HT-29 (cell line): Measurements from ENCODE around the gene ATP2C1. TPM values are rescaled to one million over a fixed set of nuclear protein-coding genes. Genes with fewer than 3 reads are reported as not detected.
"Not testable (repeated sequence)": the region's sequence is repeated elsewhere in the genome, so short reads cannot be mapped to it uniquely, and the experiment has no call there.

ENCODE experiments used
- DNase-seq: peaks from one replicate; pipeline ENCODE4 v3.0.0-alpha.2; 2015; ENCODE audit warnings: low spot score
- total RNA-seq: library from RNA; depleted of rRNA; stranded (reverse); fragments of >200 nt; shearing (Covaris generic); gene quantifications from 2 replicates; pipeline ENCODE4 v1.2.3, GENCODE V29; 2014; rRNA removed

ATP2C1 gene, protein sequence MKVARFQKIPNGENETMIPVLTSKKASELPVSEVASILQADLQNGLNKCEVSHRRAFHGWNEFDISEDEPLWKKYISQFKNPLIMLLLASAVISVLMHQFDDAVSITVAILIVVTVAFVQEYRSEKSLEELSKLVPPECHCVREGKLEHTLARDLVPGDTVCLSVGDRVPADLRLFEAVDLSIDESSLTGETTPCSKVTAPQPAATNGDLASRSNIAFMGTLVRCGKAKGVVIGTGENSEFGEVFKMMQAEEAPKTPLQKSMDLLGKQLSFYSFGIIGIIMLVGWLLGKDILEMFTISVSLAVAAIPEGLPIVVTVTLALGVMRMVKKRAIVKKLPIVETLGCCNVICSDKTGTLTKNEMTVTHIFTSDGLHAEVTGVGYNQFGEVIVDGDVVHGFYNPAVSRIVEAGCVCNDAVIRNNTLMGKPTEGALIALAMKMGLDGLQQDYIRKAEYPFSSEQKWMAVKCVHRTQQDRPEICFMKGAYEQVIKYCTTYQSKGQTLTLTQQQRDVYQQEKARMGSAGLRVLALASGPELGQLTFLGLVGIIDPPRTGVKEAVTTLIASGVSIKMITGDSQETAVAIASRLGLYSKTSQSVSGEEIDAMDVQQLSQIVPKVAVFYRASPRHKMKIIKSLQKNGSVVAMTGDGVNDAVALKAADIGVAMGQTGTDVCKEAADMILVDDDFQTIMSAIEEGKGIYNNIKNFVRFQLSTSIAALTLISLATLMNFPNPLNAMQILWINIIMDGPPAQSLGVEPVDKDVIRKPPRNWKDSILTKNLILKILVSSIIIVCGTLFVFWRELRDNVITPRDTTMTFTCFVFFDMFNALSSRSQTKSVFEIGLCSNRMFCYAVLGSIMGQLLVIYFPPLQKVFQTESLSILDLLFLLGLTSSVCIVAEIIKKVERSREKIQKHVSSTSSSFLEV
- total RNA-seq = 20.9 and 29.3 TPM in 2 replicates

GRCh38 chr3:130893376-130894129 lies at the start of gene ATP2C1:
ATP2C1 (plus strand) TSS chr3:130894084; CDS start chr3:130894770, 686 bp downstream.
- DNase-seq = peak; percentile 98

GRCh38 chr3:130844462-130844861 lies 49.4 kb upstream of the ATP2C1 start:
- DNase-seq = no peak

DNA sequence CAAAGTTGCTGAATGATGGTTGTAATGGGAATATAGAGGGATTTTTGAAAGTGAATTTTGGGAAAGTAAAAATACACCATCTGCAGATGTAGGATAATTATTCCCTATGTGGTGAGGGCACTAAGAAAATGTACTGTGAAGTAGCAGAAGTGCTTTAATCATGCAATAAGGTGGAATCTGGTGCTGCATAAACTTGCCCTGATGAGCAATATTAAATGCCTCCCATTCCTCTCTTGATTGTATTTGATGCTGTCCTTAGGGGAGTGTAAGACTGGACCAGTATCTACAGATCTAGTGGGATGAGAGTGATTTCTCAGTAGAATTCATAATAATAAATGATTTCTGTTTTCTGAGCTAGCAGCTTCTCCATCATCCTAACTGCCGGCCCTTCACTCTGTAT lies 47.7 kb upstream of the ATP2C1 start:
- no peak for DNase-seq

- DNase-seq = no peak
These were observed 44.8 kb upstream of the ATP2C1 start for GRCh38 chr3:130849091-130849552.

DNA sequence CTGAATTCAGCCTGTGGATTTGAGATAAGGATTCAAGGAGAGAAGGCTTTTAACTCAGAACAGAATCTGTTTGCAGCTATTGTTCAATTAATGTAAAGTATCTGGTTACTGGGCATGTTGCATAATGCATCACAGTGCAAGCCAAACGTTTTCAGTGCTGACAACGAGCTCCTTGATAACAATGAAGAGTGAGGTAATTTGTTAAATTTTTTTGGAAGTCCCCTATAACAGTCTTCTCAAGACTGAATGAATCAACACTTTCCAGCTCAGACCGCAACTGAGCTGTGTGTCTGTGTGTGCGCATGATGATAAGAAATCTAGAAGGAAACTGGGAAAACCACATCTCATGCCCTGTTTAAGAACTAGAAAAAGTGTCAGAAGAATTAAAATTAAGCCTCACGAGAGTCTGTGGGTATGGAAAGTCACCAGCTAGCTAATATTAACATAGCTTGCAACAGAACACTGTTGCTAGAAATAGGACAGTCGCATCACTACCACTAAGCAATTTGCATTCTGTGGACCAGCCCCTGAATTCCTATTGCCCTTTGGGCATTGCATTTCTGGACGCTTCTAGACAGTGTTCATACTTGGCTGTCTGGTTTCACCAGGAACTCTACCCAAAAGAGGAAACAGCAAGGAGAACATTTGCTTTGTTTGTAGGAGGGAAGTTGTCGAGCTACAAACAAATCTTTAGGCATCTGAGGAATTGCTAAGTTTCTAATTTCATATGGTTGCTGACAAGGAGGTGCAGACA lies 43.7 kb upstream of the ATP2C1 start:
- no peak for DNase-seq

DNA sequence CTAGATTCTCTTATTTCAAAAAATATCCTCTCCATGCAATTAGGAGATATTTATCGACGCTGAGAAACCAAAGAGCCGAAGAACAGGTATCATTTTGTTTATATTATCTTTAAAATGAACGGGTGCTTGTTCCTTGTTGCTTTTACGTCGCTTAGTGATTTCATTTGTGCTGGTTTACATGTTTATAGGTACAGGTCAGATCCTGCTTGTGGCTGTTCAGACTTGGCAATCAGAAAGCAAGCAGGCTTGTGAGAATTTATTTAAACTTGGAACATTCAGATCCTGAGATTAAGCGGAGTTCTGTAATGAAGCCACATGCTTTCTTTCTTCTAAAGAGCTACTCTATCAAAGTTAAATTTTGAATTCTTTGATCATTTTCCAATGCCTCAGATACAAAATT lies 43.0 kb upstream of the ATP2C1 start:
- no peak for DNase-seq

DNA sequence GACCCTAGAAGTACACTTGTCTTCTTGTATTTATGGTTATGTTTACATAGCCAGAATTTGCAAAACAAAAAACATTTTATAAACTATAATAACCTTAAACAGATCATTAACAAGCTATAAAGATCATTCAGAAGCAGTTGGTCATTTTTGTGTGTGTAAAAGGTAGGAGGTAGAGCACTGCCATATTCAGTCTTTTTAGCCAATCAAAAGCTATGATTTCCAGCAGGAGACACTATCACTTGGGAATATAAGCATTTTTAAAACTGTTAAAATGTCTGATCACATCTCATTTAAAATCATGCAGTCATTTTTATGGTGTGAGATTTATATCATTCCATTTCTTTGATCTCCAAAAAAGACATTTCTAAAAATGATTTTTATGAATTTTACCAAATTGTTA lies 42.6 kb upstream of the ATP2C1 start:
- no peak for DNase-seq

GRCh38 chr3:130853581-130853980 lies 40.3 kb upstream of the ATP2C1 start:
- no peak for DNase-seq

GRCh38 chr3:130854208-130854864 lies 39.5 kb upstream of the ATP2C1 start:
- DNase-seq = no peak

- peak; percentile 12 for DNase-seq
These were observed 36.4 kb upstream of the ATP2C1 start for GRCh38 chr3:130857336-130858026.

GRCh38 chr3:130862130-130862529 lies 31.8 kb upstream of the ATP2C1 start:
- not testable (repeated sequence) for DNase-seq

GRCh38 chr3:130865489-130865888 lies 28.4 kb upstream of the ATP2C1 start:
- DNase-seq = no peak

DNA sequence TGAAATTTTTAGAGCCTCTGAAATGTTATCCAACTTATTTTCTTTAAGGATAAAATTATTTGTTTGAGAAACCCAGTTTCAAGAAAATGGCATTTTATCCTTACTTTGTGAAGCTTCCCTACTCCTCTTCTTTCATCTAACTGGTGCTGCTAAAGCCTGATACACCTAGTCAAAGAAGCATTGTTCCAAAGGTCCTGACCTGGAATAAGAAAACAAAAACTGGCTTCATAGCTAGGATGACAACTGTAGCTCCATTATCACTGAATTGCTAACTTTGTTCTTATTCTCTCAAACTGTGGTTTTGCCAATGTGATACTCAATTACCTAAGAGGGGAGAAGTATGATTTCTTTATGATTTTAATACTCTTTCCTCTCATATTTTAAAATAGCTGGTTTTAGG lies 27.6 kb upstream of the ATP2C1 start:
- no peak for DNase-seq

GRCh38 chr3:130870423-130870822 lies 23.5 kb upstream of the ATP2C1 start:
- DNase-seq = no peak

- DNase-seq = no peak
These were observed 17.3 kb upstream of the ATP2C1 start for GRCh38 chr3:130876594-130876993.

- DNase-seq = no peak
These were observed 15.4 kb upstream of the ATP2C1 start for GRCh38 chr3:130878464-130878863.

- DNase-seq = no peak
These were observed 4.4 kb upstream of the ATP2C1 start for GRCh38 chr3:130889416-130889946.

GRCh38 chr3:130892759-130893375 lies 1.0 kb upstream of the ATP2C1 start:
- DNase-seq = peak; percentile 96
